MM.1S (cell line): ENCODE data around the gene C12orf42.

Source experiments
- CTCF ChIP-seq: fragments of 300-600 bp; sonication (generic); IDR thresholded peaks from 2 replicates; pipeline ENCODE4 v1.5.1; 2016; ENCODE audit warnings: antibody characterized with exemption, low read length, mixed read lengths
- EZH2 ChIP-seq: fragments of 300-600 bp; sonication (generic); optimal IDR thresholded peaks from 2 replicates; pipeline ENCODE3; 2017; ENCODE audit warnings: low read depth, mild to moderate bottlenecking, antibody characterized with exemption, low read length, mixed read lengths
- EZH2phosphoT487 ChIP-seq: fragments of 300-600 bp; sonication (generic); IDR thresholded peaks from 2 replicates; pipeline ENCODE4 v1.6.1; 2018; ENCODE audit warnings: antibody characterized with exemption, low read length

GRCh38 chr12:103353913-103354312, 141.9 kb downstream of the C12orf42 start:
- TF ChIP-seq CTCF (no peak), EZH2phosphoT487 (no peak), EZH2 (no peak)
